ENCODE data around the gene PSEN1. TPM values are rescaled to one million over a fixed set of nuclear protein-coding genes. Genes with fewer than 3 reads are reported as not detected.
A peak's percentile ranks its signal among the peaks of the same experiment; 100 is the strongest.

Gene PSEN1
- polyA plus RNA-seq, 1 of the 3 experiments (the other 2 are of a cell fraction), result 9.0 TPM

DNA sequence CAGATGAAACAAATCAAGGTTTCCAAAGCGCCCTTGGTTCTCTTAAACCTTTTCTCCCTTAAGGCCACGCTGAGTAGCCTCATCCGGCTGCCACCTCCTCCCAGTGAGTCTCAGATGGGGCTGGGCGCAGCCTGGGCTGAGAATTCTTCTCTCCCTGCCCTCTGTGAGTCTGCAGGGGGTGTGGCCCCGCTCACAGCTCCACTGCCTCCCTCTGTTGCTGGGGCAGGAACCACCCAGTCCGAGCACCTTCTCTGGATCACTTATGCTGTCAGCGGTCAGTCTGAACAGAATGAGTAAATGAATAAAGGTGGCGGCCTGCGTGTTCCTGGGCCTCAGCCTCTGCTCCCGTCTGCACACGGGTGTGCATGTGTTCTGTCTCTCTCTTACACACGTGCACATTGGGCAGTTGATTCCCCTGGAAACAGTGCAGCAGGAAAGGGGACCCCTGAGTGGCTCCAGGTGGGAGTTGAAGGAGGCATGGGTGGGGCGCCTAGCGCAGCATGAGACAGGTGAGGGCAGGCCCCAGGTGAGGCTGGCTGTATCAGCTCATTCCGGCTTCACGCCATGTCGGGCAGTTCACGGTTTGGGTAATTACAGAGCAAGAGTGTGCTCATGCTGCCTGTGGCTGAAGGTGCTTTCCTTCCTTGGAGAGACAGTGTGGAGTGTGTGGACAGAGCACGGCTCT is 105.3 kb downstream of the PSEN1 start:
- no peak overlapping the region for H3K9ac ChIP-seq
- TF ChIP-seq EP300 (IDR thresholded peaks at IDR 0.05; ENCODE audit: borderline replicate concordance in 1 of 2, low read depth in 1 of 2, low read length in 1 of 2) (no peak), TAF1 (IDR thresholded peaks at IDR 0.05; ENCODE audit: borderline replicate concordance, low read depth, low read length) (no peak), FOXM1 (IDR thresholded peaks at IDR 0.05; ENCODE audit: low read depth) (no peak), YY1 (IDR thresholded peaks at IDR 0.05; ENCODE audit: low read depth) (no peak), GATA2 (CRISPR knock-in tag; IDR thresholded peaks at IDR 0.05) (no peak), SMC3 (IDR thresholded peaks at IDR 0.05; ENCODE audit: low read depth, low read length) (no peak), SIN3A (IDR thresholded peaks at IDR 0.05; ENCODE audit: borderline replicate concordance, low read depth, low read length) (no peak), MEF2A (IDR thresholded peaks at IDR 0.05; ENCODE audit: borderline replicate concordance, low read depth) (no peak), POLR2AphosphoS5 (IDR thresholded peaks at IDR 0.05; ENCODE audit: low read depth, low read length) (no peak), NFIC (IDR thresholded peaks at IDR 0.05; ENCODE audit: borderline replicate concordance) (no peak), ELF1 (IDR thresholded peaks at IDR 0.05) (no peak), TCF12 (IDR thresholded peaks at IDR 0.05) (no peak)
- ChIA-PET POLR2A (interaction anchor here (0.8 kb wide), 1 partner anchor 12 kb away, joined by 3 read pairs; no protein-coding TSS in a partner anchor), CTCF (interaction anchor here (1.0 to 1.3 kb wide), 2 partner anchors 43 to 68 kb away, joined by 3 read pairs; no protein-coding TSS in a partner anchor)
- H3K4me2 ChIP-seq, result no peak overlapping the region
- H2AFZ ChIP-seq (ENCODE audit: low read depth), result no peak overlapping the region
- no peaks in the 10 kb centered on the region for H3K36me3 ChIP-seq (replicated peaks in 1 of 2; ENCODE audit: control insufficient read depth in 1 of 2, insufficient read depth in 2 of 2, low read length in 1 of 2)
- no peaks in the 10 kb centered on the region for H3K9me3 ChIP-seq
- no peak overlapping the region for H3K4me3 ChIP-seq (ENCODE audit: low read depth in 2 of 2, low read length in 1 of 2)
- 96% methylated on average over 18 of the region's 19 CpGs for WGBS (ENCODE audit: low lambda C conversion rate)
- H3K4me1 ChIP-seq (ENCODE audit: control insufficient read depth in 1 of 2, insufficient read depth in 2 of 2, low read depth in 1 of 2, low read length in 1 of 2), result peaks cover 8 to 16% of the 10 kb centered on the region in 2 experiments; a peak in 3 of 4 replicates
- H3K79me2 ChIP-seq (ENCODE audit: insufficient read depth), result no peaks in the 10 kb centered on the region
- peaks cover 17% of the 10 kb centered on the region for H3K27me3 ChIP-seq (ENCODE audit: insufficient read depth)
- H4K20me1 ChIP-seq (ENCODE audit: insufficient read depth), result no peaks in the 10 kb centered on the region
- H3K27ac ChIP-seq (ENCODE audit: low read depth in 2 of 2, low read length in 1 of 2), result no peak overlapping the region
- H3K9me2 ChIP-seq, result no peaks in the 10 kb centered on the region
- H3F3A ChIP-seq (replicated peaks; ENCODE audit: insufficient read depth), result peaks cover 5% of the 10 kb centered on the region
- peak; percentile 22 for DNase-seq

DNA sequence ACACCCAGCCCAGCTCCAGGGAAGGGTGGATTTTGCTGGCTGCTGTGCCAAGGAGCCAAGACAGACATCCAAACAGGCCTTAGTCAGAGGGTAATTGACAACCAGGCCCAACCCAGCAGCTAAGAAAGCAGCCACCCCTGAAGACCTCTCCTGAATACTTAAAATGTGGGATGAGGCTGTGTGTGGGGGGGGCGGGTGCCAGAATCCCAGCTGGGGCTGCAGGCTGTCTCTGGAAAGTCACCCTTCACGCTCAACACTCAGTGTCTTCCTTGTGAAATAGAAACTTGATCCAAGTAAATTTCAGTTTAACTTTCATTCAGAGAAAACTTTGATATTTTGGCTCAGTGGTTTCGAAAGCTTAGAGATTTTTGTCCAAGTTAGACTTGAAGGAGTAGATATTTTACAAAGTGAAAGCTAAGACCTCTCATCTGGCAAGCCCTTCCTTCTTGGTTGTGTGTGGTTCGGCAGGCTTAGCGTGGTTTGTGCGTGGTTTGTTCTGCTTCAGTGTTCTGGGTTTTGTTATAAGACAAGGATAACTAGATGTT is 106.1 kb downstream of the PSEN1 start:
- H2AFZ ChIP-seq (ENCODE audit: low read depth), result no peak overlapping the region
- H3K27ac ChIP-seq (ENCODE audit: low read depth in 2 of 2, low read length in 1 of 2), result no peak overlapping the region
- DNase-seq, result peak; percentile 21
- no peak overlapping the region for H3K9ac ChIP-seq
- ChIA-PET POLR2A (no interaction called here), CTCF (interaction anchor here (0.9 to 1.5 kb wide), 2 partner anchors 52 to 229 kb away, joined by 3 to 4 read pairs; no protein-coding TSS in a partner anchor)
- H3K79me2 ChIP-seq (ENCODE audit: insufficient read depth), result no peaks in the 10 kb centered on the region
- H3K4me1 ChIP-seq (ENCODE audit: control insufficient read depth in 1 of 2, insufficient read depth in 2 of 2, low read depth in 1 of 2, low read length in 1 of 2), result peaks cover 8 to 16% of the 10 kb centered on the region in 2 experiments; a peak in 3 of 4 replicates
- H3K4me3 ChIP-seq (ENCODE audit: low read depth in 2 of 2, low read length in 1 of 2), result no peak overlapping the region
- peaks cover 5% of the 10 kb centered on the region for H3F3A ChIP-seq (replicated peaks; ENCODE audit: insufficient read depth)
- no peak overlapping the region for H3K4me2 ChIP-seq
- H3K27me3 ChIP-seq (ENCODE audit: insufficient read depth), result peaks cover 9% of the 10 kb centered on the region; the same call in 1 of the 2 replicates
- 90% methylated on average over 6 of the region's 6 CpGs for WGBS (ENCODE audit: low lambda C conversion rate)
- H3K9me2 ChIP-seq, result no peaks in the 10 kb centered on the region
- no peaks in the 10 kb centered on the region for H3K9me3 ChIP-seq
- H3K36me3 ChIP-seq (replicated peaks in 1 of 2; ENCODE audit: control insufficient read depth in 1 of 2, insufficient read depth in 2 of 2, low read length in 1 of 2), result no peaks in the 10 kb centered on the region
- no peaks in the 10 kb centered on the region for H4K20me1 ChIP-seq (ENCODE audit: insufficient read depth)
- TF ChIP-seq, protein P1, sequence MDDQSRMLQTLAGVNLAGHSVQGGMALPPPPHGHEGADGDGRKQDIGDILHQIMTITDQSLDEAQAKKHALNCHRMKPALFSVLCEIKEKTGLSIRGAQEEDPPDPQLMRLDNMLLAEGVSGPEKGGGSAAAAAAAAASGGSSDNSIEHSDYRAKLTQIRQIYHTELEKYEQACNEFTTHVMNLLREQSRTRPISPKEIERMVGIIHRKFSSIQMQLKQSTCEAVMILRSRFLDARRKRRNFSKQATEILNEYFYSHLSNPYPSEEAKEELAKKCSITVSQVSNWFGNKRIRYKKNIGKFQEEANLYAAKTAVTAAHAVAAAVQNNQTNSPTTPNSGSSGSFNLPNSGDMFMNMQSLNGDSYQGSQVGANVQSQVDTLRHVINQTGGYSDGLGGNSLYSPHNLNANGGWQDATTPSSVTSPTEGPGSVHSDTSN (IDR thresholded peaks at IDR 0.05), result no peak
- TF ChIP-seq RFX5 (IDR thresholded peaks at IDR 0.05; ENCODE audit: low read length) (no peak), CHD2 (IDR thresholded peaks at IDR 0.05; ENCODE audit: low read length, partially characterized antibody) (no peak), TCF12 (IDR thresholded peaks at IDR 0.05) (no peak), SMC3 (IDR thresholded peaks at IDR 0.05; ENCODE audit: low read depth, low read length) (no peak), SIN3A (IDR thresholded peaks at IDR 0.05; ENCODE audit: borderline replicate concordance, low read depth, low read length) (no peak), YY1 (IDR thresholded peaks at IDR 0.05; ENCODE audit: low read depth) (no peak), POLR2AphosphoS5 (IDR thresholded peaks at IDR 0.05; ENCODE audit: low read depth, low read length) (no peak), TAF1 (IDR thresholded peaks at IDR 0.05; ENCODE audit: borderline replicate concordance, low read depth, low read length) (no peak), MEF2A (IDR thresholded peaks at IDR 0.05; ENCODE audit: borderline replicate concordance, low read depth) (no peak)
- TF ChIP-seq, protein P2, sequence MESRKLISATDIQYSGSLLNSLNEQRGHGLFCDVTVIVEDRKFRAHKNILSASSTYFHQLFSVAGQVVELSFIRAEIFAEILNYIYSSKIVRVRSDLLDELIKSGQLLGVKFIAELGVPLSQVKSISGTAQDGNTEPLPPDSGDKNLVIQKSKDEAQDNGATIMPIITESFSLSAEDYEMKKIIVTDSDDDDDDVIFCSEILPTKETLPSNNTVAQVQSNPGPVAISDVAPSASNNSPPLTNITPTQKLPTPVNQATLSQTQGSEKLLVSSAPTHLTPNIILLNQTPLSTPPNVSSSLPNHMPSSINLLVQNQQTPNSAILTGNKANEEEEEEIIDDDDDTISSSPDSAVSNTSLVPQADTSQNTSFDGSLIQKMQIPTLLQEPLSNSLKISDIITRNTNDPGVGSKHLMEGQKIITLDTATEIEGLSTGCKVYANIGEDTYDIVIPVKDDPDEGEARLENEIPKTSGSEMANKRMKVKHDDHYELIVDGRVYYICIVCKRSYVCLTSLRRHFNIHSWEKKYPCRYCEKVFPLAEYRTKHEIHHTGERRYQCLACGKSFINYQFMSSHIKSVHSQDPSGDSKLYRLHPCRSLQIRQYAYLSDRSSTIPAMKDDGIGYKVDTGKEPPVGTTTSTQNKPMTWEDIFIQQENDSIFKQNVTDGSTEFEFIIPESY (IDR thresholded peaks at IDR 0.05; ENCODE audit: borderline replicate concordance, low read depth), result no peak
- TF ChIP-seq, protein P3, sequence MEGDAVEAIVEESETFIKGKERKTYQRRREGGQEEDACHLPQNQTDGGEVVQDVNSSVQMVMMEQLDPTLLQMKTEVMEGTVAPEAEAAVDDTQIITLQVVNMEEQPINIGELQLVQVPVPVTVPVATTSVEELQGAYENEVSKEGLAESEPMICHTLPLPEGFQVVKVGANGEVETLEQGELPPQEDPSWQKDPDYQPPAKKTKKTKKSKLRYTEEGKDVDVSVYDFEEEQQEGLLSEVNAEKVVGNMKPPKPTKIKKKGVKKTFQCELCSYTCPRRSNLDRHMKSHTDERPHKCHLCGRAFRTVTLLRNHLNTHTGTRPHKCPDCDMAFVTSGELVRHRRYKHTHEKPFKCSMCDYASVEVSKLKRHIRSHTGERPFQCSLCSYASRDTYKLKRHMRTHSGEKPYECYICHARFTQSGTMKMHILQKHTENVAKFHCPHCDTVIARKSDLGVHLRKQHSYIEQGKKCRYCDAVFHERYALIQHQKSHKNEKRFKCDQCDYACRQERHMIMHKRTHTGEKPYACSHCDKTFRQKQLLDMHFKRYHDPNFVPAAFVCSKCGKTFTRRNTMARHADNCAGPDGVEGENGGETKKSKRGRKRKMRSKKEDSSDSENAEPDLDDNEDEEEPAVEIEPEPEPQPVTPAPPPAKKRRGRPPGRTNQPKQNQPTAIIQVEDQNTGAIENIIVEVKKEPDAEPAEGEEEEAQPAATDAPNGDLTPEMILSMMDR (IDR thresholded peaks at IDR 0.05), result no peak
- TF ChIP-seq, protein P4, sequence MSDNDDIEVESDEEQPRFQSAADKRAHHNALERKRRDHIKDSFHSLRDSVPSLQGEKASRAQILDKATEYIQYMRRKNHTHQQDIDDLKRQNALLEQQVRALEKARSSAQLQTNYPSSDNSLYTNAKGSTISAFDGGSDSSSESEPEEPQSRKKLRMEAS (IDR thresholded peaks at IDR 0.05; ENCODE audit: low read depth), result no peak
- TF ChIP-seq, protein P5, sequence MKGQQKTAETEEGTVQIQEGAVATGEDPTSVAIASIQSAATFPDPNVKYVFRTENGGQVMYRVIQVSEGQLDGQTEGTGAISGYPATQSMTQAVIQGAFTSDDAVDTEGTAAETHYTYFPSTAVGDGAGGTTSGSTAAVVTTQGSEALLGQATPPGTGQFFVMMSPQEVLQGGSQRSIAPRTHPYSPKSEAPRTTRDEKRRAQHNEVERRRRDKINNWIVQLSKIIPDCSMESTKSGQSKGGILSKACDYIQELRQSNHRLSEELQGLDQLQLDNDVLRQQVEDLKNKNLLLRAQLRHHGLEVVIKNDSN (IDR thresholded peaks at IDR 0.05; ENCODE audit: borderline replicate concordance, low read depth), result no peak
